ENCODE results near the gene KCNG3. TPM values are rescaled to one million over a fixed set of nuclear protein-coding genes. Genes with fewer than 3 reads are reported as not detected.
A peak's percentile ranks its signal among the peaks of the same experiment; 100 is the strongest.

The KCNG3 gene
- total RNA-seq, 6 experiments from 2014 or later, result not detected

DNA sequence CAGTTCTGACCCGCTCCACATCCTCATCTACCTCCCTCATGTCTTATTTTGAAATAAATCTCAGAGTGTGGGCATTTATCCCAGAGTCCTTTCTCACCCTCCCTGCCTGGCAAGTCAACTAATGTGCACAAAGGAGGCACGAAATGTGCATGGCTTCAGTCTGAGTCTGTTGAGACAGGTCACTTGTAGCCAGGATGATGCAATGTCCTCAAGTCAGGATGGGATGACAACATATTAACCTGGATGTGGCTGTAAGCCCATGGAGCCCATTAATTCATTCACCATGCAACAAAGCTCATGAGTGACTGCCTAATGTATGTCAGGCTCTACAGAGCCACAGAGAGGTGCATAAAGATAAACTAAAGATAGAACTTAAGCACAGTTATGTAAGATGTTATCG is 34.5 kb downstream of the KCNG3 start:
- TF ChIP-seq, protein P1, sequence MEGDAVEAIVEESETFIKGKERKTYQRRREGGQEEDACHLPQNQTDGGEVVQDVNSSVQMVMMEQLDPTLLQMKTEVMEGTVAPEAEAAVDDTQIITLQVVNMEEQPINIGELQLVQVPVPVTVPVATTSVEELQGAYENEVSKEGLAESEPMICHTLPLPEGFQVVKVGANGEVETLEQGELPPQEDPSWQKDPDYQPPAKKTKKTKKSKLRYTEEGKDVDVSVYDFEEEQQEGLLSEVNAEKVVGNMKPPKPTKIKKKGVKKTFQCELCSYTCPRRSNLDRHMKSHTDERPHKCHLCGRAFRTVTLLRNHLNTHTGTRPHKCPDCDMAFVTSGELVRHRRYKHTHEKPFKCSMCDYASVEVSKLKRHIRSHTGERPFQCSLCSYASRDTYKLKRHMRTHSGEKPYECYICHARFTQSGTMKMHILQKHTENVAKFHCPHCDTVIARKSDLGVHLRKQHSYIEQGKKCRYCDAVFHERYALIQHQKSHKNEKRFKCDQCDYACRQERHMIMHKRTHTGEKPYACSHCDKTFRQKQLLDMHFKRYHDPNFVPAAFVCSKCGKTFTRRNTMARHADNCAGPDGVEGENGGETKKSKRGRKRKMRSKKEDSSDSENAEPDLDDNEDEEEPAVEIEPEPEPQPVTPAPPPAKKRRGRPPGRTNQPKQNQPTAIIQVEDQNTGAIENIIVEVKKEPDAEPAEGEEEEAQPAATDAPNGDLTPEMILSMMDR (IDR thresholded peaks at IDR 0.05), result no peak
- no peak for DNase-seq
- no peaks in the 10 kb centered on the region for H3K9me3 Mint-ChIP-seq
- no peaks in the 10 kb centered on the region for H3K4me1 Mint-ChIP-seq (ENCODE audit: low read depth)
- H3K36me3 Mint-ChIP-seq (ENCODE audit: low read depth), result no peaks in the 10 kb centered on the region
- no peak overlapping the region for H3K4me3 Mint-ChIP-seq
- peaks cover 25% of the 10 kb centered on the region for H3K27me3 Mint-ChIP-seq (ENCODE audit: insufficient read depth)
- no peak overlapping the region for H3K27ac Mint-ChIP-seq

DNA sequence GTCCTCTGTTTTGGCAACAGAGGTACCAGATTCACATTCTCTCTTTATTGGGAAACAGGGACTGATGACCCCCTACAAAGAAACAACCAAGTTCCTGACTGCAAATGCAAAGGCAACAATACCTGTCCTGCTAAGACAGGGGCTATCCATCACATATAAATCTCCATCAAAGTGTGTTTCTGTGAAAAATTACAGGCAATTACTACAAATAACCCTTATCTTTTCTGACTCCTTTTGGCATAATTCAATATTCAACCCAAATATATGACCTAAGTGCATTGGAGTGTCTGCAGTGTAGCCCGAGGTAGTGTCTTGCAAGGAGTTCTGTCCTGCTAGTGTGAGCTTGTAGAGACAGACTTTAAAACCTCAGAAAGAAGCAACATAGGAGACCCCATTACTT is 35.4 kb downstream of the KCNG3 start:
- Mint-ChIP-seq H3K4me3 (no peak overlapping the region), H3K27me3 (ENCODE audit: insufficient read depth) (peaks cover 21% of the 10 kb centered on the region), H3K27ac (no peak overlapping the region), H3K36me3 (ENCODE audit: low read depth) (no peaks in the 10 kb centered on the region), H3K9me3 (no peaks in the 10 kb centered on the region), H3K4me1 (ENCODE audit: low read depth) (no peaks in the 10 kb centered on the region)
- TF ChIP-seq, protein P1 (IDR thresholded peaks at IDR 0.05), result no peak
- DNase-seq, result no peak

DNA sequence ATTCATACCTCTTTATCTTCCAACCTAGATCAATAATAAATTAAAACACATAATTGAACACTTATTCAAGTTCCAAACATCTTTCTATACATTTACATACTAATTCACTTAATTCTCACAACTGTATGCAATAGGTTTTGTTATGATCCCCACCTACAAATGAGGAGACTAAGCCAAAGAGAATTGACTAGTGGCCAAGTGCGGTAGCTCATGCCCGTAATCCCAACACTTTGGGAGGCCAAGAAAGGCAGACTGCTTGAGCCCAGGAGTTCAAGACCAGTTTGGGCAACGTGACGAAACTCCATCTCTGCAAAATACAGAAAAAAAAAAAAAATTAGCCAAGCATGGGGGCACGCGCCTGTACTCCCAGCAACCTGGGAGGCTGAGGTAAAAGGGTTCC is 36.8 kb downstream of the KCNG3 start:
- Mint-ChIP-seq H3K36me3 (ENCODE audit: low read depth) (no peaks in the 10 kb centered on the region), H3K27me3 (ENCODE audit: insufficient read depth) (peaks cover 16% of the 10 kb centered on the region), H3K4me1 (ENCODE audit: low read depth) (no peaks in the 10 kb centered on the region), H3K9me3 (no peaks in the 10 kb centered on the region), H3K4me3 (no peak overlapping the region), H3K27ac (no peak overlapping the region)
- TF ChIP-seq, protein P1 (IDR thresholded peaks at IDR 0.05), result peak; percentile 48; the same call in 1 of the 2 replicates
- no peak for DNase-seq

DNA sequence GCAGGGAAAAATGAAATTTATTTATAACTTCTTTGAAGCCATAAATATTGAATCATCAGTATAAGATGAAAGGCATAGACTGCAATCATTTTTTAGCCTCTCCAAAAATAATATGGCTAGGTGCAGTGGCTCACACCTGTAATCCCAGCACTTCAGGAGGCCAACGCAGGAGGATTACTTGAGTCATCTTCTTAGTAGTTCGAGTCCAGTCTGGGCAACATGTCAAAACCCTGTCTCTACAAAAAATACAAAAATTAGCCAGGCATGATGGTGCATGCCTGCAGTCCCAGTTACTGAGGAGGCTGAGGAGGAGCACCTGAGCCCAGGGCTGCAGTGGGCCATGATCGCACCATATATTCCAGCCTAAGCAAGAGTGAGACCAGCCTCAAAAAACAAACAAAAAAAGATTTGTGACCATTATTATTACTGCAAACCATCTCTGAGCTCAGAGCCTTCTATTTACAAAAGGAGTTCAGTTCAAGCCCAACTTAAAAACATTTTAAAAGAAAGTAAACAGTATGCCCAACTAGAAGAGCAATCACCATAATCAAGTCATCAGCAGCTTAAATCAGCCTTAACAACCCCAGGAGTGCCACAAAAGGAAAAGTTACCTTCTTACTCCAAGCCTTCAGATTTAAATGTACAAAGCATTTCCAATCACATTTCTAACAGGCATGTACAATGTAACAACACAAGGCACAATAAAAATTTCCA is 37.5 kb downstream of the KCNG3 start:
- H3K27me3 Mint-ChIP-seq (ENCODE audit: insufficient read depth), result peaks cover 15% of the 10 kb centered on the region
- no peak overlapping the region for H3K27ac Mint-ChIP-seq
- no peak for DNase-seq
- H3K4me1 Mint-ChIP-seq (ENCODE audit: low read depth), result no peaks in the 10 kb centered on the region
- no peaks in the 10 kb centered on the region for H3K9me3 Mint-ChIP-seq
- no peaks in the 10 kb centered on the region for H3K36me3 Mint-ChIP-seq (ENCODE audit: low read depth)
- TF ChIP-seq, protein P1 (IDR thresholded peaks at IDR 0.05), result no peak
- no peak overlapping the region for H3K4me3 Mint-ChIP-seq

DNA sequence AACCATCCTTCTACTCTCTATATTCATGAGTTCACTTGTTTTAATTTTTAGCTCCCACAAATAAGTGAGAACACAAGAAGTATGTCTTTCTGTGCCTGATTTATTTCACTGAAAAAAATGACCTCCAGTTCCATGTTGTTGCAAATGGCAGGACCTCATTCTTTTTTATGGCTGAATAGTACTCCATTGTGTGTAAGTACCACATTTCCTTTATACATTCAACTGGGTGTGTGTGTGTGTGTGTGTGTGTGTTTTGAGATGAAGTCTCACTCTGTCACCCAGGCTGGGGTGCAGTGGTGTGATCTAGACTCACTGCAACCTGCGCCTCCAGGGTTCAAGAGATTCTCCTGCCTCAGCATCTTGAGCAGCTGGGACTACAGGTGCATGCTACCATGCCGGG is 41.2 kb downstream of the KCNG3 start:
- Mint-ChIP-seq H3K27me3 (ENCODE audit: insufficient read depth) (no peaks in the 10 kb centered on the region), H3K4me1 (ENCODE audit: low read depth) (no peaks in the 10 kb centered on the region), H3K4me3 (no peak overlapping the region), H3K36me3 (ENCODE audit: low read depth) (no peaks in the 10 kb centered on the region), H3K9me3 (no peaks in the 10 kb centered on the region), H3K27ac (no peak overlapping the region)
- DNase-seq, result no peak
- TF ChIP-seq, protein P1 (IDR thresholded peaks at IDR 0.05), result no peak
